ENCODE results near the gene PAX5. TPM values are rescaled to one million over a fixed set of nuclear protein-coding genes. Genes with fewer than 3 reads are reported as not detected.

Gene PAX5
- polyA plus RNA-seq, 1 of the 3 experiments (the other 2 are of a cell fraction) = 0.05 TPM

- TF ChIP-seq TEAD4 (IDR thresholded peaks at IDR 0.05; ENCODE audit: borderline replicate concordance, insufficient read depth) (no peak), CHD2 (IDR thresholded peaks at IDR 0.05; ENCODE audit: low read length, partially characterized antibody) (no peak), GABPA (IDR thresholded peaks at IDR 0.05; ENCODE audit: low read depth) (no peak), RXRA (IDR thresholded peaks at IDR 0.05; ENCODE audit: borderline replicate concordance, low read depth) (no peak), ELF1 (IDR thresholded peaks at IDR 0.05) (no peak), SMC3 (IDR thresholded peaks at IDR 0.05; ENCODE audit: low read depth, low read length) (no peak), TAF1 (IDR thresholded peaks at IDR 0.05; ENCODE audit: borderline replicate concordance, low read depth, low read length) (no peak), RFX5 (IDR thresholded peaks at IDR 0.05; ENCODE audit: low read length) (no peak), MXI1 (IDR thresholded peaks at IDR 0.05; ENCODE audit: low read depth, low read length) (no peak)
- Histone ChIP-seq H3K9me2 (no peaks in the 10 kb centered on the region), H3K4me2 (no peak overlapping the region), H3K79me2 (ENCODE audit: insufficient read depth) (no peaks in the 10 kb centered on the region), H3K4me1 (ENCODE audit: control insufficient read depth in 1 of 2, insufficient read depth in 2 of 2, low read depth in 1 of 2, low read length in 1 of 2) (no peaks in the 10 kb centered on the region), H3K9me3 (no peaks in the 10 kb centered on the region), H2AFZ (ENCODE audit: low read depth) (no peak overlapping the region), H3K27me3 (ENCODE audit: insufficient read depth) (no peaks in the 10 kb centered on the region; the same call in none of the 2 replicates), H3K4me3 (ENCODE audit: low read depth in 2 of 2, low read length in 1 of 2) (no peak overlapping the region), H3K9ac (no peak overlapping the region), H3F3A (replicated peaks; ENCODE audit: insufficient read depth) (no peaks in the 10 kb centered on the region), H3K36me3 (replicated peaks in 1 of 2; ENCODE audit: control insufficient read depth in 1 of 2, insufficient read depth in 2 of 2, low read length in 1 of 2) (no peaks in the 10 kb centered on the region), H3K27ac (ENCODE audit: low read depth in 2 of 2, low read length in 1 of 2) (no peak overlapping the region), H4K20me1 (ENCODE audit: insufficient read depth) (no peaks in the 10 kb centered on the region)
- 23% methylated on average over 3 of the region's 4 CpGs for WGBS (ENCODE audit: low lambda C conversion rate)
- DNase-seq = no peak
- ChIA-PET POLR2A (no interaction called here), CTCF (interaction anchor here (2.2 kb wide), 1 partner anchor 65 kb away, joined by 6 read pairs; no protein-coding TSS in a partner anchor)
Measured at GRCh38 chr9:36808251-36808650, 225.8 kb downstream of the PAX5 start.

DNA sequence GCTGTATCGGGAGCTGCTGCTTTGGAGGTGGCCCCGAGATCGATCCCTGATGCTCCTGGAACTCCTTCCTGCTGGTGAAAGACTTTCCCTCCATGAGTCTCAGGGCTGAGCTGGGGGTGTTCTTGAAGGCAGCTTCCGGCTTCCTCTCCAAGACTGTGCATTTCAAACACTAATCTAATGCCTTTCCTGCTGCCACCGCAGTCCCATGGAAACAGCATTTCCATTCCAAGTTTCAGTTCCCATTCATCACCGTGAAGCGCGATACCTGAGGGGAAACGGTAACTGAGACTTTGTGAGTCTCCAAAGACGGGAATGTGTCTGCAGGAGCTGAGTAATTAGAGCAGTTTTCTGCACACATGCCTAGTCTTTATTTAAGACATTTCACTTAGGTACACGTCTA lies 230.1 kb downstream of the PAX5 start:
- Histone ChIP-seq H2AFZ (ENCODE audit: low read depth) (no peak overlapping the region), H3K4me1 (ENCODE audit: control insufficient read depth in 1 of 2, insufficient read depth in 2 of 2, low read depth in 1 of 2, low read length in 1 of 2) (peaks cover 0 to 2% of the 10 kb centered on the region in 2 experiments; a peak in 1 of 4 replicates), H3K9me2 (no peaks in the 10 kb centered on the region), H4K20me1 (ENCODE audit: insufficient read depth) (no peaks in the 10 kb centered on the region), H3K79me2 (ENCODE audit: insufficient read depth) (no peaks in the 10 kb centered on the region), H3K36me3 (replicated peaks in 1 of 2; ENCODE audit: control insufficient read depth in 1 of 2, insufficient read depth in 2 of 2, low read length in 1 of 2) (no peaks in the 10 kb centered on the region), H3K9me3 (no peaks in the 10 kb centered on the region), H3K27ac (ENCODE audit: low read depth in 2 of 2, low read length in 1 of 2) (no peak overlapping the region), H3K27me3 (ENCODE audit: insufficient read depth) (no peaks in the 10 kb centered on the region; the same call in 1 of the 2 replicates), H3K4me3 (ENCODE audit: low read depth in 2 of 2, low read length in 1 of 2) (no peak overlapping the region), H3K4me2 (no peak overlapping the region), H3F3A (replicated peaks; ENCODE audit: insufficient read depth) (no peaks in the 10 kb centered on the region), H3K9ac (no peak overlapping the region)
- TF ChIP-seq FOXJ3 (CRISPR knock-in tag; IDR thresholded peaks at IDR 0.05) (no peak), PBX3 (IDR thresholded peaks at IDR 0.05) (no peak), ZBTB33 (IDR thresholded peaks at IDR 0.05; ENCODE audit: borderline replicate concordance, low read depth) (no peak), FOSL2 (IDR thresholded peaks at IDR 0.05; ENCODE audit: borderline replicate concordance, low read depth) (no peak), TEAD4 (IDR thresholded peaks at IDR 0.05; ENCODE audit: borderline replicate concordance, insufficient read depth) (no peak), RXRA (IDR thresholded peaks at IDR 0.05; ENCODE audit: borderline replicate concordance, low read depth) (no peak)
- TF ChIP-seq, protein P1, sequence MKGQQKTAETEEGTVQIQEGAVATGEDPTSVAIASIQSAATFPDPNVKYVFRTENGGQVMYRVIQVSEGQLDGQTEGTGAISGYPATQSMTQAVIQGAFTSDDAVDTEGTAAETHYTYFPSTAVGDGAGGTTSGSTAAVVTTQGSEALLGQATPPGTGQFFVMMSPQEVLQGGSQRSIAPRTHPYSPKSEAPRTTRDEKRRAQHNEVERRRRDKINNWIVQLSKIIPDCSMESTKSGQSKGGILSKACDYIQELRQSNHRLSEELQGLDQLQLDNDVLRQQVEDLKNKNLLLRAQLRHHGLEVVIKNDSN (IDR thresholded peaks at IDR 0.05; ENCODE audit: borderline replicate concordance, low read depth) = no peak
- POLR2A ChIA-PET = no interaction called here
- CTCF ChIA-PET = interaction anchor here (1.6 kb wide), 1 partner anchor 69 kb away, joined by 6 read pairs; no protein-coding TSS in a partner anchor
- WGBS (ENCODE audit: low lambda C conversion rate) = 66% methylated on average over 10 of the region's 11 CpGs
- no peak for DNase-seq
